Astrocyte (in vitro differentiated cells and primary cell): ENCODE data around the gene PLG. TPM values are rescaled to one million over a fixed set of nuclear protein-coding genes. Genes with fewer than 3 reads are reported as not detected.
A peak's percentile ranks its signal among the peaks of the same experiment; 100 is the strongest.

Experiments used
- DNase-seq: peaks from one replicate; pipeline ENCODE4 v3.0.0-alpha.2; 2010; ENCODE audit warnings: low read depth
- FAIRE-seq: peaks from 2 replicates; lab custom pipeline; 2011; peaks lifted over from hg19 to GRCh38; lab: Jason Lieb, UNC
- H2AFZ ChIP-seq: 2 replicates; pipeline ENCODE4 v1.6.0; 2012; ENCODE audit warnings: low read depth, low read length, inconsistent platforms
- H3K27ac ChIP-seq: 2 replicates; pipeline ENCODE4 v1.5.1; 2011; ENCODE audit warnings: low read depth, low read length, inconsistent platforms
- H3K27me3 ChIP-seq: 2 replicates; pipeline ENCODE4 v1.6.0; 2011; ENCODE audit warnings: low read length, inconsistent platforms; ENCODE audit not compliant: insufficient read depth
- H3K36me3 ChIP-seq: 2 replicates; pipeline ENCODE4 v1.5.1; 2011; ENCODE audit warnings: low read length, inconsistent platforms; ENCODE audit not compliant: insufficient read depth
- H3K4me1 ChIP-seq: 2 replicates; pipeline ENCODE4 v1.5.1; 2011; ENCODE audit warnings: low read length, inconsistent platforms; ENCODE audit not compliant: insufficient read depth
- H3K4me2 ChIP-seq: 2 replicates; pipeline ENCODE4 v1.6.0; 2012; ENCODE audit warnings: low read length, inconsistent platforms
- H3K4me3 ChIP-seq: 2 replicates; pipeline ENCODE4 v1.5.1; 2011; ENCODE audit warnings: low read depth, mild to moderate bottlenecking, low read length, inconsistent platforms; ENCODE audit not compliant: insufficient read depth
- H3K79me2 ChIP-seq: 2 replicates; pipeline ENCODE4 v1.6.0; 2012; ENCODE audit warnings: mild to moderate bottlenecking, low read length, inconsistent platforms; ENCODE audit not compliant: insufficient read depth
- H3K9ac ChIP-seq: 2 replicates; pipeline ENCODE4 v1.6.0; 2012; ENCODE audit warnings: mild to moderate bottlenecking, low read length, inconsistent platforms
- H3K9me3 ChIP-seq: 2 replicates; pipeline ENCODE4 v1.5.1; 2012; ENCODE audit warnings: low read depth, mild to moderate bottlenecking, low read length, inconsistent platforms; ENCODE audit not compliant: insufficient read depth
- H4K20me1 ChIP-seq: 2 replicates; pipeline ENCODE4 v1.6.0; 2012; ENCODE audit warnings: low read length, inconsistent platforms; ENCODE audit not compliant: insufficient read depth
- H3K27ac Mint-ChIP-seq: one replicate; pipeline ENCODE4 v1.8.0; 2021; ENCODE audit warnings: mild to moderate bottlenecking, mixed read lengths; ENCODE audit not compliant: unreplicated experiment
- H3K27me3 Mint-ChIP-seq: one replicate; pipeline ENCODE4 v1.8.0; 2021; ENCODE audit warnings: low read depth, mixed read lengths; ENCODE audit not compliant: unreplicated experiment
- H3K36me3 Mint-ChIP-seq: one replicate; pipeline ENCODE4 v1.8.0; 2021; ENCODE audit warnings: low read depth, mixed read lengths; ENCODE audit not compliant: unreplicated experiment
- H3K4me1 Mint-ChIP-seq: one replicate; pipeline ENCODE4 v1.8.0; 2021; ENCODE audit warnings: low read depth, mixed read lengths; ENCODE audit not compliant: unreplicated experiment
- H3K4me3 Mint-ChIP-seq: one replicate; pipeline ENCODE4 v1.8.0; 2021; ENCODE audit warnings: mild to moderate bottlenecking, moderate library complexity, mixed read lengths; ENCODE audit not compliant: unreplicated experiment
- H3K9me3 Mint-ChIP-seq: one replicate; pipeline ENCODE4 v1.8.0; 2021; ENCODE audit warnings: mild to moderate bottlenecking, mixed read lengths; ENCODE audit not compliant: unreplicated experiment
- CTCF ChIP-seq: IDR thresholded peaks from 2 replicates; pipeline ENCODE4 v1.5.1; 2011; ENCODE audit warnings: low read depth, mild to moderate bottlenecking, inconsistent platforms, low read length, moderate library complexity; ENCODE audit not compliant: insufficient read depth
- EZH2 ChIP-seq: IDR thresholded peaks from 2 replicates; pipeline ENCODE4 v1.6.1; 2012; ENCODE audit warnings: mild to moderate bottlenecking, low read length, inconsistent platforms; ENCODE audit not compliant: insufficient read depth
- total RNA-seq: library from RNA; stranded (reverse); gene quantifications from 2 replicates; pipeline ENCODE4 v1.2.1, GENCODE V29; 2021

PLG gene
- total RNA-seq, 1 donor from 2014 or later: 0.16 TPM

GRCh38 chr6:160764847-160765246 lies 62.8 kb downstream of the PLG start:
- Mint-ChIP-seq H3K4me3 (no peak overlapping the region), H3K36me3 (no peaks in the 10 kb centered on the region), H3K4me1 (no peaks in the 10 kb centered on the region), H3K27ac (no peak overlapping the region), H3K27me3 (peaks cover 6% of the 10 kb centered on the region), H3K9me3 (no peaks in the 10 kb centered on the region)
- no peak overlapping the region for H3K27ac ChIP-seq
- TF ChIP-seq EZH2: no peak
- no peak for TF ChIP-seq CTCF
- no peak overlapping the region for H3K9ac ChIP-seq
- no peaks in the 10 kb centered on the region for H3K36me3 ChIP-seq
- no peak overlapping the region for H3K4me2 ChIP-seq
- H3K4me3 ChIP-seq: no peak overlapping the region
- no peaks in the 10 kb centered on the region for H4K20me1 ChIP-seq
- no peak overlapping the region for H2AFZ ChIP-seq
- H3K4me1 ChIP-seq: no peaks in the 10 kb centered on the region
- no peak for FAIRE-seq
- no peaks in the 10 kb centered on the region for H3K27me3 ChIP-seq
- no peaks in the 10 kb centered on the region for H3K79me2 ChIP-seq
- no peaks in the 10 kb centered on the region for H3K9me3 ChIP-seq
- no peak for DNase-seq

- Histone ChIP-seq H3K27ac (no peak overlapping the region), H3K4me1 (no peaks in the 10 kb centered on the region), H3K79me2 (no peaks in the 10 kb centered on the region), H3K36me3 (no peaks in the 10 kb centered on the region), H3K4me2 (no peak overlapping the region), H3K4me3 (no peak overlapping the region), H3K9me3 (no peaks in the 10 kb centered on the region), H2AFZ (no peak overlapping the region), H3K27me3 (no peaks in the 10 kb centered on the region), H3K9ac (no peak overlapping the region), H4K20me1 (no peaks in the 10 kb centered on the region)
- Mint-ChIP-seq H3K9me3 (no peaks in the 10 kb centered on the region), H3K27ac (no peak overlapping the region), H3K4me3 (no peak overlapping the region), H3K27me3 (peaks cover 6% of the 10 kb centered on the region), H3K36me3 (no peaks in the 10 kb centered on the region), H3K4me1 (no peaks in the 10 kb centered on the region)
- TF ChIP-seq EZH2 (no peak), CTCF (no peak)
- FAIRE-seq (no peak), DNase-seq (no peak)
Observed at GRCh38 chr6:160765412-160765811, 63.4 kb downstream of the PLG start.

- no peak overlapping the region for H3K4me3 ChIP-seq
- H3K4me1 Mint-ChIP-seq: no peaks in the 10 kb centered on the region
- no peaks in the 10 kb centered on the region for H3K27me3 ChIP-seq
Observed at GRCh38 chr6:160766657-160766988, 64.6 kb downstream of the PLG start.

More at GRCh38 chr6:160766657-160766988, 64.6 kb downstream of the PLG start:
- FAIRE-seq (no peak), DNase-seq (no peak)
- Histone ChIP-seq H3K4me2 (peak overlapping the region; percentile 93), H3K9ac (no peak overlapping the region), H3K27ac (no peak overlapping the region), H3K79me2 (no peaks in the 10 kb centered on the region), H3K36me3 (no peaks in the 10 kb centered on the region), H2AFZ (peak overlapping the region; percentile 93), H4K20me1 (no peaks in the 10 kb centered on the region), H3K4me1 (no peaks in the 10 kb centered on the region), H3K9me3 (no peaks in the 10 kb centered on the region)
- H3K27ac Mint-ChIP-seq: no peak overlapping the region
- peaks cover 6% of the 10 kb centered on the region for H3K27me3 Mint-ChIP-seq
- no peaks in the 10 kb centered on the region for H3K36me3 Mint-ChIP-seq
- H3K9me3 Mint-ChIP-seq: no peaks in the 10 kb centered on the region
- H3K4me3 Mint-ChIP-seq: peak overlapping the region; percentile 71
- TF ChIP-seq EZH2: no peak
- no peak for TF ChIP-seq CTCF
